T1000 (cell line): Measurements from ENCODE around the gene C16orf46.

ENCODE experiments used
- DNase-seq: peaks from one replicate; lab custom pipeline; 2025; ENCODE audit warnings: mixed read lengths; lab: John Stamatoyannopoulos, UW

The C16orf46 gene

GRCh38 chr16:81012974-81013373 is 64.1 kb downstream of the C16orf46 start:
- no peak for DNase-seq
